Caco-2 (cell line): Measurements from ENCODE around the gene CATSPERZ. TPM values are rescaled to one million over a fixed set of nuclear protein-coding genes. Genes with fewer than 3 reads are reported as not detected.

ENCODE experiments used
- BruUV-seq: library from RNA; stranded (reverse); fragments of 400-500 nt; replicated peaks from 2 replicates; lab custom pipeline; 2021; lab: Mats Ljungman, UMichigan
- CTCF ChIA-PET: fragments of 300-600 bp; sonication (Branson Sonifier 250); formaldehyde crosslinking; loops from one replicate; lab custom pipeline; 2022; ENCODE audit warnings: antibody characterized with exemption; lab: Charles Lee
- POLR2A ChIA-PET: fragments of 300-600 bp; sonication (Branson Sonifier 250); formaldehyde crosslinking; loops from one replicate; lab custom pipeline; 2022; ENCODE audit warnings: antibody characterized with exemption; lab: Charles Lee
- DNase-seq, 2 experiments: peaks; one replicate each; pipeline versions ENCODE4 v3.0.0 to v3.0.0-alpha.2; 2020 to 2022
- H3K27me3 ChIP-seq: replicated peaks from 2 replicates; pipeline ENCODE4 v1.6.0; 2011; ENCODE audit warnings: low read length; ENCODE audit not compliant: control insufficient read depth, insufficient read depth
- H3K36me3 ChIP-seq: 2 replicates; pipeline ENCODE4 v1.5.1; 2011; ENCODE audit warnings: low read length; ENCODE audit not compliant: control insufficient read depth, insufficient read depth
- H3K4me1 ChIP-seq: fragments of 250-450 bp; sonication (Bioruptor Pico); 2 replicates; pipeline ENCODE4 v1.5.1; 2020; ENCODE audit warnings: mild to moderate bottlenecking
- H3K4me3 ChIP-seq: 2 replicates; pipeline ENCODE4 v1.5.1; 2011; ENCODE audit warnings: low read depth, mild to moderate bottlenecking, control low read depth, low read length
- H3K9me3 ChIP-seq: fragments of 250-450 bp; sonication (Bioruptor Pico); 2 replicates; pipeline ENCODE4 v1.5.1; 2020; ENCODE audit warnings: mild to moderate bottlenecking, moderate library complexity
- H3K27ac Mint-ChIP-seq: one replicate; pipeline ENCODE4 v1.8.0; 2022; ENCODE audit warnings: mixed read lengths; ENCODE audit not compliant: unreplicated experiment
- H3K27me3 Mint-ChIP-seq: one replicate; pipeline ENCODE4 v1.8.0; 2022; ENCODE audit warnings: mixed read lengths; ENCODE audit not compliant: insufficient read depth, unreplicated experiment
- H3K36me3 Mint-ChIP-seq: one replicate; pipeline ENCODE4 v1.8.0; 2022; ENCODE audit warnings: mild to moderate bottlenecking, mixed read lengths; ENCODE audit not compliant: insufficient read depth, unreplicated experiment
- H3K4me1 Mint-ChIP-seq: one replicate; pipeline ENCODE4 v1.8.0; 2022; ENCODE audit warnings: low read depth, mixed read lengths; ENCODE audit not compliant: unreplicated experiment
- H3K4me3 Mint-ChIP-seq: one replicate; pipeline ENCODE4 v1.8.0; 2022; ENCODE audit warnings: mild to moderate bottlenecking, moderate library complexity, mixed read lengths; ENCODE audit not compliant: unreplicated experiment
- H3K9me3 Mint-ChIP-seq: one replicate; pipeline ENCODE4 v1.8.0; 2022; ENCODE audit warnings: mixed read lengths; ENCODE audit not compliant: unreplicated experiment
- intact Hi-C: fragments of 100-400 bp; cut with micrococcal nuclease; formaldehyde crosslinking; loops from one replicate; pipeline ENCODE4 v1.10.0; 2022; ENCODE audit not compliant: unreplicated experiment
- total RNA-seq: library from RNA; stranded (reverse); gene quantifications from 2 replicates; pipeline ENCODE4 v1.2.3, GENCODE V29; 2022
- TF ChIP-seq, protein P1 (sequence below), 2 experiments: fragments of 200-600 bp in 1 of 2; IDR thresholded peaks; 1 replicate in 1 of 2; 2 replicates in 1 of 2; pipeline versions ENCODE4 v1.5.1 to v1.8.0; 2011 to 2022; ENCODE audit warnings: antibody characterized with exemption in 1 of 2, control low read depth in 1 of 2, inconsistent platforms in 1 of 2, low read depth in 1 of 2, low read length in 1 of 2, mild to moderate bottlenecking in 1 of 2, moderate library complexity in 1 of 2; ENCODE audit not compliant: insufficient read depth in 1 of 2, severe bottlenecking in 1 of 2, unreplicated experiment in 1 of 2

Gene CATSPERZ
- total RNA-seq, 1 experiment from 2014 or later, result 12.8 TPM

DNA sequence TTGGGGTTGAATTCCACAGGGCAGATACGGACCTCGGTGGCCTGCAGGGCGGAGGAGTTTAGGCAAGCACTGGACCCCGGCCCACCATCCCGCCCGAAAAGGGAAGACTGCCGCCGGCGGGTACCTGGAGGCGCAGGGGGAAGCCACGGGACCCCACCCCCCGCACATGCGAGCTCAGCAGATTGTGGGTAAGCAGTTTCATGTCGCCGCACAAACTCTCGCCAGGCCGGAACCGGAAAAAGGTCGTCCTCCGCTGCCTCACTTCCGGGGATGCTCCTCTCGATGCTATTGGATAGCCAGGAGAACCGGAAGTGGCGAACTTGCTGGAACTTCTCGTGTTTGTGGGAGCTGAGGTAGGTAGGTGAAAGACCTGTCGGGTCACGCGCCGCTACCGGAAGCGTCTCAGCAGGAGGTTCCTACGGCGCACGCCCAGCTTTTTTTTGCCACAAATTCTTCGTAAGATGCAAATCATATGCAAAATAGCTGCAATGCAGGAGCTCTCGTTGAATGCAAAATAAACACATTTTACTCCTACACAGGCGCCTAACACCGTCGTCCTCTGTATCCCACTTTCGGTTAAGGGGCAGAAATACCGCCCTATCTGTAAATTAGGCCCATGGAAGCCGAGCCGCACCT lies 17.3 kb downstream of the CATSPERZ start, which contains the start of gene TRMT112:
TSS of gene TRMT112 (minus strand) at position 235 of the 636 bp plus-strand sequence. CDS start at position 202, 33 bp downstream.
- intact Hi-C loops, result loop anchor here (1.0 to 5.0 kb wide), 6 partner anchors 12 to 331 kb away; partner anchors contain the start of gene ESRRA
- peak within 1 kb of the TSS; percentile 97 for H3K27ac Mint-ChIP-seq
- TF ChIP-seq, protein P1, sequence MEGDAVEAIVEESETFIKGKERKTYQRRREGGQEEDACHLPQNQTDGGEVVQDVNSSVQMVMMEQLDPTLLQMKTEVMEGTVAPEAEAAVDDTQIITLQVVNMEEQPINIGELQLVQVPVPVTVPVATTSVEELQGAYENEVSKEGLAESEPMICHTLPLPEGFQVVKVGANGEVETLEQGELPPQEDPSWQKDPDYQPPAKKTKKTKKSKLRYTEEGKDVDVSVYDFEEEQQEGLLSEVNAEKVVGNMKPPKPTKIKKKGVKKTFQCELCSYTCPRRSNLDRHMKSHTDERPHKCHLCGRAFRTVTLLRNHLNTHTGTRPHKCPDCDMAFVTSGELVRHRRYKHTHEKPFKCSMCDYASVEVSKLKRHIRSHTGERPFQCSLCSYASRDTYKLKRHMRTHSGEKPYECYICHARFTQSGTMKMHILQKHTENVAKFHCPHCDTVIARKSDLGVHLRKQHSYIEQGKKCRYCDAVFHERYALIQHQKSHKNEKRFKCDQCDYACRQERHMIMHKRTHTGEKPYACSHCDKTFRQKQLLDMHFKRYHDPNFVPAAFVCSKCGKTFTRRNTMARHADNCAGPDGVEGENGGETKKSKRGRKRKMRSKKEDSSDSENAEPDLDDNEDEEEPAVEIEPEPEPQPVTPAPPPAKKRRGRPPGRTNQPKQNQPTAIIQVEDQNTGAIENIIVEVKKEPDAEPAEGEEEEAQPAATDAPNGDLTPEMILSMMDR (IDR thresholded peaks at IDR 0.05; ENCODE audit: insufficient read depth in 1 of 2, low read depth in 1 of 2, low read length in 1 of 2, severe bottlenecking in 1 of 2, unreplicated experiment in 1 of 2), result no peak
- H3K36me3 Mint-ChIP-seq, result peaks cover 72% of the 10 kb centered on the region
- BruUV-seq, result no TSS peak
- no peaks in the 10 kb centered on the region for H3K9me3 Mint-ChIP-seq
- H3K4me1 Mint-ChIP-seq, result peaks cover 35% of the 10 kb centered on the region
- Histone ChIP-seq H3K27me3 (no peaks in the 10 kb centered on the region), H3K9me3 (no peaks in the 10 kb centered on the region), H3K36me3 (peaks cover 5% of the 10 kb centered on the region), H3K4me1 (peaks cover 15% of the 10 kb centered on the region), H3K4me3 (peak within 1 kb of the TSS; percentile 70)
- ChIA-PET CTCF (interaction anchor here (0.6 to 3.6 kb wide), 34 partner anchors 9 to 958 kb away, joined by 3 to 274 read pairs (median 6); partner anchors contain the start of genes CATSPERZ, ESRRA, MACROD1 and SF1), POLR2A (interaction anchor here (0.5 to 2.6 kb wide), 37 partner anchors 12 to 1192 kb away, joined by 3 to 86 read pairs (median 6); partner anchors contain the start of genes BAD, ESRRA, GPR137 and MACROD1)
- H3K27me3 Mint-ChIP-seq, result no peaks in the 10 kb centered on the region
- peak within 1 kb of the TSS; percentile 84 for H3K4me3 Mint-ChIP-seq
- DNase-seq, result peak; percentile 97 to 100

DNA sequence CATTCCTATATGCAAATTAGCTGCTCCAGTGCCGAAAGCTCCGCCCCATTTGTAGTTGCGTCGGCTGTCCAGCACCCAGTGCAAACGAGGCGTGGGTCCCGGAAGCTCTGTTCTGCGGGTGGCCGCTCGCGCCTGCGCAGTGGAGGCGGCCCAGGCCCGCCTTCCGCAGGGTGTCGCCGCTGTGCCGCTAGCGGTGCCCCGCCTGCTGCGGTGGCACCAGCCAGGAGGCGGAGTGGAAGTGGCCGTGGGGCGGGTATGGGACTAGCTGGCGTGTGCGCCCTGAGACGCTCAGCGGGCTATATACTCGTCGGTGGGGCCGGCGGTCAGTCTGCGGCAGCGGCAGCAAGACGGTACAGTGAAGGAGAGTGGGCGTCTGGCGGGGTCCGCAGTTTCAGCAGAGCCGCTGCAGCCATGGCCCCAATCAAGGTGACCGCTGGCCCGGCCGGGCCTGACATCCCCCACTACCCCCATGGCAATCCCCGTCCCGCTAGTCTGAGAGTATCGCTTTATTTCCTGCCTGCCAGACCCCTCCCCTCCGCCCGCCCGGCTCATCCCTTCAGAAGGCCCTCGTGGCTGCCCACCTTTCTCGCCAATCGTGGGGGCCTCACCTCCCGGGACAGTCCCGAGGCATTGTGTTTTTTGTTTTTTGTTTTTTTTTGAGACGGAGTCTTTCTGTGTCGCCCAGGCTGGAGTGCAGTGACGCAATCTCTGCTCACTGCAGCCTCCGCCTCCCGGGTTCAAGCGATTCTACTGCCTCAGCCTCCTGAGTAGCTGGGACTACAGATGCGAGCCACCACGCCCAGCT lies 18.0 kb downstream of the CATSPERZ start, which contains the start of gene PRDX5:
TSS of gene PRDX5 (plus strand) at position 161 of the 805 bp plus-strand sequence. CDS start at position 256, 95 bp downstream.
- POLR2A ChIA-PET, result interaction anchor here (0.6 to 2.6 kb wide), 35 partner anchors 11 to 817 kb away, joined by 3 to 86 read pairs (median 6); partner anchors contain the start of genes BAD, ESRRA, GPR137 and MACROD1
- H3K27ac Mint-ChIP-seq, result peak within 1 kb of the TSS; percentile 97
- H3K4me3 Mint-ChIP-seq, result peak within 1 kb of the TSS; percentile 84
- intact Hi-C loops, result loop anchor here (1.0 to 5.0 kb wide), 6 partner anchors 13 to 331 kb away; partner anchors contain the start of gene ESRRA
- no peaks in the 10 kb centered on the region for H3K27me3 ChIP-seq
- TF ChIP-seq, protein P1 (IDR thresholded peaks at IDR 0.05; ENCODE audit: insufficient read depth in 1 of 2, low read depth in 1 of 2, low read length in 1 of 2, severe bottlenecking in 1 of 2, unreplicated experiment in 1 of 2), result peak in 1 of 2 experiments; percentile 56
- peaks cover 69% of the 10 kb centered on the region for H3K36me3 Mint-ChIP-seq
- H3K9me3 ChIP-seq, result no peaks in the 10 kb centered on the region
- DNase-seq, result peak; percentile 98
- peak within 1 kb of the TSS; percentile 70 for H3K4me3 ChIP-seq
- peaks cover 28% of the 10 kb centered on the region for H3K4me1 Mint-ChIP-seq
- peaks cover 21% of the 10 kb centered on the region for H3K4me1 ChIP-seq
- no TSS peak for BruUV-seq
- H3K9me3 Mint-ChIP-seq, result no peaks in the 10 kb centered on the region
- H3K36me3 ChIP-seq, result peaks cover 5% of the 10 kb centered on the region
- H3K27me3 Mint-ChIP-seq, result no peaks in the 10 kb centered on the region
- CTCF ChIA-PET, result interaction anchor here (0.6 to 3.6 kb wide), 35 partner anchors 9 to 957 kb away, joined by 3 to 274 read pairs (median 6); partner anchors contain the start of genes CATSPERZ, ESRRA, MACROD1 and SF1
